GM18868 (cell line): ENCODE results near the gene MCF2L.
A peak's percentile ranks its signal among the peaks of the same experiment; 100 is the strongest.

Source experiments
- ATAC-seq: cut with Tn5 transposase; IDR thresholded peaks from one replicate; pipeline ENCODE4 v1.9.1; 2021; ENCODE audit warnings: mild to moderate bottlenecking, moderate library complexity; ENCODE audit not compliant: unreplicated experiment

Gene MCF2L

GRCh38 chr13:112963641-112964040 is 5.4 kb upstream of the MCF2L start:
- ATAC-seq, result no peak

- ATAC-seq, result no peak
Measured at GRCh38 chr13:112964971-112965492, 4.0 kb upstream of the MCF2L start.

- no peak for ATAC-seq
Measured at GRCh38 chr13:112965573-112966115, 3.4 kb upstream of the MCF2L start.

- ATAC-seq, result no peak
Measured at GRCh38 chr13:112966776-112967175, 2.2 kb upstream of the MCF2L start.

- no peak for ATAC-seq
Measured at GRCh38 chr13:112967686-112968379, 1.2 kb upstream of the MCF2L start.

GRCh38 chr13:112968380-112968909 is 569 bp upstream of the MCF2L start:
- ATAC-seq, result peak; percentile 50

- ATAC-seq, result no peak
Measured at GRCh38 chr13:112969692-112970338, 801 bp downstream of the MCF2L start.

GRCh38 chr13:112970552-112971287 is 1.7 kb downstream of the MCF2L start:
- no peak for ATAC-seq

- ATAC-seq, result no peak
Measured at GRCh38 chr13:112971288-112971643, 2.3 kb downstream of the MCF2L start.

GRCh38 chr13:112972258-112972657 is 3.2 kb downstream of the MCF2L start:
- ATAC-seq, result no peak

GRCh38 chr13:112972867-112973576 is 4.0 kb downstream of the MCF2L start:
- ATAC-seq, result no peak

GRCh38 chr13:112973577-112973951 is 4.5 kb downstream of the MCF2L start:
- ATAC-seq, result no peak

- no peak for ATAC-seq
Measured at GRCh38 chr13:112974125-112974524, 5.1 kb downstream of the MCF2L start.

GRCh38 chr13:112974671-112975070 is 5.7 kb downstream of the MCF2L start:
- ATAC-seq, result no peak

GRCh38 chr13:112975401-112975939 is 6.5 kb downstream of the MCF2L start:
- ATAC-seq, result no peak

- ATAC-seq, result no peak
Measured at GRCh38 chr13:112976526-112976925, 7.5 kb downstream of the MCF2L start.

- no peak for ATAC-seq
Measured at GRCh38 chr13:112977091-112977490, 8.1 kb downstream of the MCF2L start.

- no peak for ATAC-seq
Measured at GRCh38 chr13:112977525-112977924, 8.5 kb downstream of the MCF2L start.

- no peak for ATAC-seq
Measured at GRCh38 chr13:112978561-112979405, 9.8 kb downstream of the MCF2L start.
